ENCODE data around the gene FMO4.
"Not testable (repeated sequence)": the region's sequence is repeated elsewhere in the genome, so short reads cannot be mapped to it uniquely, and the experiment has no call there.

FMO4 gene, protein sequence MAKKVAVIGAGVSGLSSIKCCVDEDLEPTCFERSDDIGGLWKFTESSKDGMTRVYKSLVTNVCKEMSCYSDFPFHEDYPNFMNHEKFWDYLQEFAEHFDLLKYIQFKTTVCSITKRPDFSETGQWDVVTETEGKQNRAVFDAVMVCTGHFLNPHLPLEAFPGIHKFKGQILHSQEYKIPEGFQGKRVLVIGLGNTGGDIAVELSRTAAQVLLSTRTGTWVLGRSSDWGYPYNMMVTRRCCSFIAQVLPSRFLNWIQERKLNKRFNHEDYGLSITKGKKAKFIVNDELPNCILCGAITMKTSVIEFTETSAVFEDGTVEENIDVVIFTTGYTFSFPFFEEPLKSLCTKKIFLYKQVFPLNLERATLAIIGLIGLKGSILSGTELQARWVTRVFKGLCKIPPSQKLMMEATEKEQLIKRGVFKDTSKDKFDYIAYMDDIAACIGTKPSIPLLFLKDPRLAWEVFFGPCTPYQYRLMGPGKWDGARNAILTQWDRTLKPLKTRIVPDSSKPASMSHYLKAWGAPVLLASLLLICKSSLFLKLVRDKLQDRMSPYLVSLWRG

DNA sequence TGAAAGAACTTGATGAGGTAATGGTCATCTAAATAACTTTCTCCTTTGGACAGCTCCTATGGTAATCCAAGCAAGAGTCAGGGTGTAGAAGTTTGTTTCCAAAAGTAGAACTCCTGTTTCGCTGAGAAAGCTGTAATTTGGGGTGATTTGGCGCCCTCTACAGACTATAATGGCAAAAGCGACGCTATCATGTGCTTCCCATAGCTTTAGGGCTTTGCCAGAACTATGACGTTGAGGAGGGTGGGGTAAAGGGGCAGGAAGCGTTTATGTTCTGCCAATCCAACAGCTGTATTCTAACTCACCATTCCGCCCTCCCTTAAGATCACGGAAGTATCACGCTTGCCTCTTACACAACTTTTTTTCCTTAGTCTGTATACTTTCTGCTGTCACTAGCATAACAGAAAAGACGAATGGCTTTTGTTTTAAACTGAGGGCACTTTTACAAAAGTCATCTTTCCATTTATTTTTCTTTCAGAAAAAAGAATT is at the start of gene FMO4:
Gene FMO4, plus strand, starts transcription at position 349 of the 486 bp plus-strand sequence. CDS start 5,643 bp downstream, outside the sequence.
- peak; percentile 60 to 71 for DNase-seq (ENCODE audit: low read depth in 2 of 2, low spot score in 1 of 2)

DNA sequence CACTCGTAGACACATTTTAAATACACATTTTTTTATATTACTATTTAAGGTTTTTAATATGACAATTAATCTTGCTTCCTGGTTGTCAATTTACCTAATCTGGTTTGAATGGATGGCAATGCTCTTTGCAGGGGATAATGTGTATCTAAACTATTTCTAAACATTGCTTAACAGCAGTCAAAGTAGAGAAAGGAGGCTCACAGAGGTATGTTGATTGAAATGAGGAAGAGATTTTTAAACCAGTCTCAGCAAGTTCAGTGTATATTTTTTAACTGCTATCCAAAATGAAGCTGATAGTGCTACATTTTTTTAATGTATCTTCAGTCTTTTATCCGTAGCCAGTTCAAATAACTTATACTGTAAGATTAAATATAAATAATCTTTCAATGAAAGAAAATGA is 48.3 kb upstream of the FMO4 start:
- DNase-seq (ENCODE audit: low read depth in 2 of 2, low spot score in 1 of 2), result no peak

DNA sequence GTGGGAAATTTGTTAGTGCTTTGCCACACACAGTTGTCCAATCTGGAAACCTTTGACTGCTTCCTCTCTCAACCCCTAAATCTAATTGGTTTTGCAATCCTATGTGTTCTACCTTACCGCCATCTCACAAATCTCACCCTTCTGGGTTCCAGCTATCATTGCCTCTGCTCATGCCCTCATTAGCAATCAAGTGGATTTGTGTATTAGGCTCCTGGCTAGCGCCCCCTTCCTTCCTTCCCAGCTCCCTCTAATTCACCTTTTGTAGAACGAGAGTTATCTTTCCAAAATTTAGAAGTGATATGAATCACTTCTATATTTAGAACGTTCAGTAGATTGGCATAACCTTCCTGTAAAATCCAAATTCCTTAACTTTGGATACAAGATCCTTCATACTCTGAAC is 47.1 kb upstream of the FMO4 start:
- no peak for DNase-seq (ENCODE audit: low read depth in 2 of 2, low spot score in 1 of 2)

DNA sequence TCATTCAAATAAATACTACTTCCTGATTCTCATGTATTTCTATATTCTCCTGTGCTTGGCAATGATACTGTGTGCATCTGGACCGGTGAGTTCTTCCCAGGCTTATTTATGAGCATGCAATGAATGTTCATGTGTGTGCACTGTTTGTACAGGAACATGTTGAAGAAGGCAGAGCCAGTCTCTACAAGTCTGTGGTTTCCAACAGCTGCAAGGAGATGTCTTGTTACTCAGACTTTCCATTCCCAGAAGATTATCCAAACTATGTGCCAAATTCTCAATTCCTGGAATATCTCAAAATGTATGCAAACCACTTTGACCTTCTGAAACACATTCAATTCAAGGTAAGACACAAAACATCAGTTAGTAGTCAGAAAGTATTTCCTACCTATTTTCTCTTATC is 46.6 kb upstream of the FMO4 start:
- DNase-seq (ENCODE audit: low read depth in 2 of 2, low spot score in 1 of 2), result no peak

DNA sequence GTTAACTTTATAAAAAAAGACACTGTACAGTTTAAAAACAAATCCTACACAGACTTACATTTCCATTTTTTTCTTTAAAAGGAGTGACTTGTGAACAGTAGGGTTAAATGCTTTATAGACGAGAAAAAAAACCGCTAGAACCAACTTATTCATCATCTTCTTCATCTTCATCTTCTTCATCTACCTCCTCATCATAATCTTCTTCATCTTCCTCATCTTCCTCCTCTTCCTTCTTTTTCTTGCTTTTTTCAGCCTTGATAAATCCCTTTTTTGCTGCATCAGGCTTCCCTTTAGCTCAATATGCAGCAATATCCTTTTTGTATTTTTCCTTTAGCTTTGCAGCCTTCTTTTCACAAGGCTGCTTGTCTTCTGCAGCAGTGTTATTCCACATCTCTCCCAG is 43.2 kb upstream of the FMO4 start:
- no peak for DNase-seq (ENCODE audit: low read depth in 2 of 2, low spot score in 1 of 2)

DNA sequence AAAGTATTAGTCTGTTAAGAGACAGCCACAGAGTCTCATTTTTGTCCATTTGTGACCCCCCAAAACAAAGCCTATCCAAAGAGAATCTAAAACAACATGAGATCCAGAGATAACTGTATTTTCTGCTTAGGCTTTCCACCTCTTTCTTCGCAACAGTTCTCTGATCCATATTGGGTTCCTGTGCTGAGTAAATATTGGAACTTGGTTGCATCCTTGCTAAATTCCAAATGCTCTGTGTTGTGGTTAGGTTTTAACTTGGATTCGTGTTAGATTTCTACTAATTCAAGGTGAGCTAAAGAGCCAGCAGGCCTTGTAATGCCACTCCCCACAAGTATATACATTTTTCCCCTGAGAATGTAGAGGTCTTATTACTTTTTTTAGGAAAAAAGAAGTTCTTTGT is 36.4 kb upstream of the FMO4 start:
- no peak for DNase-seq (ENCODE audit: low read depth in 2 of 2, low spot score in 1 of 2)

DNA sequence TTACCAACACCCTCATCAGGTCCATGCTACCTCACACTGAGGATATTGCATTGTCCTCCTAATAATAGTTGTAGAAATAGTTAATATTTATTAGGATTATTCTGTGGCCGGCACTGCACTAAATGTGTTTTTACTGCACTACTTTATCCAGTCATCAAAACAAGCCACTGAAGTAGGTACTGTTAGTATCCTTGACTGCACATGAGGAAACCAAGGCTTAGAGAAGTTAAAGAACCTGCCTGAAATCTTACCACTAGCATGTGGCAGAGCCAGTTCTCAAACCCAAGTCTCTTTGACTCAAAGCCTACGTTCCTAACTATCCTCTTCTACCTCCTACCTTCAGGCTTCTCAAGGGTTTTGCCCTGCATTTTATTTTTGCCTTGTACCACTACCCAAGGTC is 34.7 kb upstream of the FMO4 start:
- no peak for DNase-seq (ENCODE audit: low read depth in 2 of 2, low spot score in 1 of 2)

DNA sequence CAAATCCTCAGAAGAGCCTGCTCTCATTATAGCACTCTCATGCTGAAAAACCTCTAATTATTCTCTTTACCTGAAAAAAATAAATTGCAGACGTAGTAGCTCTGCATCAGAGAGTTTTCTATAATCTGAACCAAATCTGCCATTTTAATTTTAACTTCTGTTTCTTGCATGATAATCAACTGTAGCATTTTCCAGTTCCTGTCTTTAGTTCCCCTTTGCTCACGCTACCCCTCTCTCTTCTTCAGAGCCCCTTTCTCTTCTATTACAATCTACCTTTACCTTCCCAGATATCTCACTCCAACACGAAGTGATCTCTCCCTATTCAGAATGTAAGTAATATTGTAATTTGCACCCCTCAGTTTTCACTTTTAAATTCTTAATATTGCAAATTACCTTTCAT is 34.3 kb upstream of the FMO4 start:
- DNase-seq (ENCODE audit: low read depth in 2 of 2, low spot score in 1 of 2), result no peak

DNA sequence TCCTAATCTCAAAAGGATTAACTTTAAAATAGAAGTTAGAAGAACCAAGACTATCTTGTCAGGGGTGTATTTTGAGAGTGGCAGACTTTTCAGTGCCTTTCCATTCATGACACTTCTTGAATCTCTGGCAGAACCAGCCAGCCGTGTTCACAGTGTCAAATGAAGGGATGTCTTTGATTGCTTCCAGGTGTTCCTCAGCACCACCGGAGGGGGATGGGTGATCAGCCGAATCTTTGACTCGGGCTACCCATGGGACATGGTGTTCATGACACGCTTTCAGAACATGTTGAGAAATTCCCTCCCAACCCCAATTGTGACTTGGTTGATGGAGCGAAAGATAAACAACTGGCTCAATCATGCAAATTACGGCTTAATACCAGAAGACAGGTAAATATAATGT is 33.4 kb upstream of the FMO4 start:
- no peak for DNase-seq (ENCODE audit: low read depth in 2 of 2, low spot score in 1 of 2)

DNA sequence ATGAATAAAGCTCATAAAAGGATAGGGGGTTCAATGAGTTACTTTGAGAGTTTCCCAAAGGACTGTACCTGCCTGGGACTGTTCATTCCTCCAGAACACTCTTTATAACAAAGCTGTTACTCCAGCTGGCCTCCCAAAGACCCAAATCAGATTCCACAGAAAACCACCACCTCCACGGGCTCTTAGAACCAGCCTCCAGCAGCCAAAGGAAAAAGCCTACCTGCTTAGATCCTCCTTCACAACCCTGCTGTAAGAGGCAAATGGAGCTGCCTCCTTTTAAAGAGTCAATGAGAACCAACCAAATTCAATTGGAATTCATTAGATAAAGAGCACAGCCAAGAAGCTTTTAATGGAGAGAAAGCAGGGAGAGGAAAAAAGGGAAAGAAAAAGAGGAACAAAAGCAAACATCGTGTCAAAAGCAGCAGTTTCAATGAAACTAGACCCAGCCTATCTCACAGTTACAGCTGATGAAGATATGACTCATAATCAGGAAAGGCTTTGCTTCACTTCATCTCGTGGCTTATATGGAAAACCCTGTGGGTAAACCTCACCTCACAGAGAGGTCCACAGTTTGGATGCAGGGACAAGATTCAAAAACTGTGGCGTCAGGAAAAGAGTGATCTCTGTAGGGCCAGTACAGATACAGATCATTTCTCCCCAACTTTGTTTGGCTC is 27.8 kb upstream of the FMO4 start:
- DNase-seq (ENCODE audit: low read depth in 2 of 2, low spot score in 1 of 2), result no peak

DNA sequence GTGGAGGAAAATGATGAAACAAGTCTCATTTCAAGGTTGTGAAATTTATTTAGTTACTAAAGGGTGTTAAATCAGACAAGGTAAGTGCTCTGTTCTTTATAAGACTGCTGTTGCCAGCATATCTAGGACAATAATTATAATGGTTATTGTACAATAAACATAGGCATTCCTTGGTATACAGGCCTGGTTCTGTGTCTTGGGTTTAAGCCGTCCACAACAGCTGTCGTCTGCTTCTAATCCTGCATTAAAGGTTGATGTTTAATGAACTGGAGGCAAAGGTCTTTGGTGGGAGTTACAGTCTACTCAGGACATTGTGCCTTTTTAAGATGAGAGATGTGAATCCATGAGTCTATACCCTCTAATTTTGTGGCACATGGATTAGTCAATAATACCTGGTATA is 23.4 kb upstream of the FMO4 start:
- no peak for DNase-seq (ENCODE audit: low read depth in 2 of 2, low spot score in 1 of 2)

DNA sequence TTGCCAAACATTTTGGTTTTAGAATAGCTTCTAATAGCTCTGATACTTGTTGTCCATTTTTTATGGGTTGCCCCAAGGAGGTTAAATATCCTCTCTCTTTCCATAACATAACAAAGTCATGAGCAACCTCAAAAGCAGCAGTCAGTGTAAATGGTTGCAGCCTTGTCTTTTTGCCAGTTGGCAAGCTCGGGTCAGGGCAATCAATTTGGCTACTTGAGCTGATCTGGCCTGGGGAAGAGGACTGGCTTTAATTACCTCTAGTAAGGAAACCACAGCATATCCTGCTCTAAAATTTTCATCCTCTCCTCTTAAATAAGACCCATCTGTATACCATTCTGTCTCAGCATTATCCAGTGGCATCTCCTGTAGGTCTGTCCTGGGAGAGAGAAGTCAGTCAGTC is 21.2 kb upstream of the FMO4 start:
- DNase-seq (ENCODE audit: low read depth in 2 of 2, low spot score in 1 of 2), result no peak

DNA sequence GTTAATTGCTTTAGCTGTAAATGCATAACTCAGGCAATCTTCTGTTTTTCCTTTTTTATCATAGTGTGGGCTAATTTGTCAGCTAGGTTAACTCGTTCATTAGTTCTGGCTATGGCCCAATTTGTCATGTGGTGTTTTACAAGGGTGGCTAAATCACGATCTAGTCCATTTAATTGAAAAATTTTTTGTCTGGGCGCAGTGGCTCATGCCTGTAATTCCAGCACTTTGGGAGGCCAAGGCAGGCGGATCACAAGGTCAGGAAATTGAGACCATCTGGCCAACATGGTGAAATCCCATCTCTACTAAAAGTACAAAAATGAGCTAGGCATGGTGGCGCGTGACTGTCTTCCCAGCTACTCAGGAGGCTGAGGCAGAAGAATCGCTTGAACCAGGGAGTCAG is 18.6 kb upstream of the FMO4 start:
- DNase-seq (ENCODE audit: low read depth in 2 of 2, low spot score in 1 of 2), result not testable (repeated sequence)

DNA sequence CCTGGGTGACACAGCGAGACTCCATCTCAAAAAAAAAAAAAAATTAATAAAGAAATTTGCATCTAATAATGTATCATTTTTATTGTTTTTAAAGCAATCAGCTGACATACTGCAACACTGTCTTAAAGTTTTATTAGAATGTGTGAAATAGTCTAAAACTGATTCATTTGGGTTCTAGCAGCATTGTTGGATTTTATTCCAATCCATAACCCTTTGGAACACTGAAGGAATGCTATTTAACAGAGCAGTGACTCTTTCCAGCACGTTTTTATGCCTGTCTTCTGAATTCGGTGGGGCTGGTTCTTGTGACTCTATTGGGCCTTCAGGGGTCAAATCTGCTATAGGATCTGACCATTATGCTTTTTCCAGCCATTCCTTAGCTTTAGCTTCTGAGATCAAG is 18.2 kb upstream of the FMO4 start:
- DNase-seq (ENCODE audit: low read depth in 2 of 2, low spot score in 1 of 2), result no peak

DNA sequence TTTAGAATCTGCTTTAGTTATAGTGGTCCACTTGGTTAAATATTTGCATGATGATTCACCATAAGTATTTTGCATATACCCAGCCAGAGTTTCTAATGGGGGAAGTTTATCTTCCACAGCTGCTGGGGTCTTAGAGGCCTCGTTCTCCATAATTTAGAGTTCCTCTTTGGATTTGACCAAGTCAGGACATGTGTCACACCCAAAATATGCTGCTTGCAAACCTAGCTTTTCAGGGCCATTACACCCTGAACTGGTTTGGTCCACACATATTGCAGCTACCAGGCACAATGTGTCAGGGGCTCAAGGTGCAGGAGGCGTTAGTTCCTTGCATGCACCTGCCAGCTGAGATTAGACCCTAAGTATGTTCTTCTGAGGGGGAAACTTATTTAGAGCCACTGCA is 17.1 kb upstream of the FMO4 start:
- DNase-seq (ENCODE audit: low read depth in 2 of 2, low spot score in 1 of 2), result no peak

DNA sequence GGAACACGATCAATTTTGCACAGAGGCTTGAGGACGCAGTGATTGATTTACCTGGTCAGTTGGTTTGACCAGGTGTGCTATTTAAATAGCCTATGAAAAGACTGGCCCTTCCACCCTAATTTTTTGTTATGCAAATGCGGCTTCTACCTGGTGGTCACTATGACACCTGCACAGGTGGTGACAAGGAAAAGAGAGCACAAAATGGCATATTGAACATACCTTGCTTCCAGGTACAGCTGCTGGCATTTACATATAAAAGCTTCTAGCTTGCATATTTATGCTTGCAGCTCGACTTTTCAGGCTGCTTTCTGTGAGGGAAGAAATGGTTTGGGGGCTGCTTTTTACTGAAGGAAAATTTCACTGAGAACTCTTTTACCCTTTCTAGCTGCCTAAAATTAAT is 15.3 kb upstream of the FMO4 start:
- no peak for DNase-seq (ENCODE audit: low read depth in 2 of 2, low spot score in 1 of 2)

DNA sequence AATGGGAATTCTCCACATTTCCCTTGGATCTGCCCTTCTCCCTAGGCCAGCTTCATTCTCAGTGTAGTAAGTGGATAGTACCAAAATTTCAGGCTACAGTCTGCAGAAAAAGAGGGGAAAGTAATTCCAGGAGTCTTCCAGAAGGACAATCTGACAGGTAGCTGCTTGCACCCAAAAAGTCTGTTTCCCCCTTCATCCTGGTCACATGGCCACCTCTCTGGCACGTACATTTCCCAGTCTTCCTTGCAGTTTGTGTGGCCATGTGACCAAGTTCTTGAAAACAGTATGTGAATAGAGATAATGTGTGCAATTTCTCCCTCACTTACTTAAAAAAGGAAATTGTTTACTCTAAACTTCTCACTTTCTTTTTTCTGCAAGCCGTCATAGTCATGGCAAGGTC is 14.6 kb upstream of the FMO4 start:
- DNase-seq (ENCODE audit: low read depth in 2 of 2, low spot score in 1 of 2), result no peak

DNA sequence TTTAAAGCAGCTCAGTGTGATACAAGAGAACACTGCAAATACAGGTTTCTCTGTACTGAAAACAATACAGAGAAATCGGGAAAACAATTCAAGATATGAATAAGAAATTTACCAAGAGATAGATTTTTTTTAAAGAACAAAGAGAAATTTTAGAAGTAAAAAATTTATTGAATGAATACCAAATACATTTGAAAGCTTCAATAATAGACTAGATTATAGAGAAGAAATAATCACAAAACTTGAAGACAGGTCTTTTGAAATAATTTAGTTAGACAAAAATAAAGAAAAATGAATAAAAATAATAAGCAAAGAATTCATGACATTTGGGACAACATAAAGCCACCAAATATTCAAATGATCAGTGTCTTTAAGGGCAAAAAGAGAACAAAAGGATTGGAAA is 13.6 kb upstream of the FMO4 start:
- DNase-seq (ENCODE audit: low read depth in 2 of 2, low spot score in 1 of 2), result no peak

DNA sequence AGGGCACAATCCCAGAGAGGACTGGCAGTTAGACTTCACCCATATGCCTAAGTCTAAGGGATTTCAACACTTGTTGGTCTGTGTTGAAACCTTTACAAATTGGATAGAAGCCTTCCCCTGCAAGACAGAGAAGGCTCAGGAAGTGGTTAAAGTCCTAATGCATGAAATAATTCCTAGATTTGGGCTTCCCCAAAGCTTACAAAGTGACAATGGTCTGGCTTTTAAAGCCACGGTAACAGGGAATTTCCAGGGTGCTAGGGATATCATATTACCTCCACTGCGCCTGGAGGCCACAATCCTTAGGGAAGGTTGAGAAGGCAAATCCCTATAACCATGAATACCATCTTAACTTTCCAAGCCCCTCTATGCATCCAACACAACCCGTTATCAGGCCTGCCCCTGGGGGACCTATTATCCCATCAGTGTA is 3.3 kb upstream of the FMO4 start:
- no peak for DNase-seq (ENCODE audit: low read depth in 2 of 2, low spot score in 1 of 2)

DNA sequence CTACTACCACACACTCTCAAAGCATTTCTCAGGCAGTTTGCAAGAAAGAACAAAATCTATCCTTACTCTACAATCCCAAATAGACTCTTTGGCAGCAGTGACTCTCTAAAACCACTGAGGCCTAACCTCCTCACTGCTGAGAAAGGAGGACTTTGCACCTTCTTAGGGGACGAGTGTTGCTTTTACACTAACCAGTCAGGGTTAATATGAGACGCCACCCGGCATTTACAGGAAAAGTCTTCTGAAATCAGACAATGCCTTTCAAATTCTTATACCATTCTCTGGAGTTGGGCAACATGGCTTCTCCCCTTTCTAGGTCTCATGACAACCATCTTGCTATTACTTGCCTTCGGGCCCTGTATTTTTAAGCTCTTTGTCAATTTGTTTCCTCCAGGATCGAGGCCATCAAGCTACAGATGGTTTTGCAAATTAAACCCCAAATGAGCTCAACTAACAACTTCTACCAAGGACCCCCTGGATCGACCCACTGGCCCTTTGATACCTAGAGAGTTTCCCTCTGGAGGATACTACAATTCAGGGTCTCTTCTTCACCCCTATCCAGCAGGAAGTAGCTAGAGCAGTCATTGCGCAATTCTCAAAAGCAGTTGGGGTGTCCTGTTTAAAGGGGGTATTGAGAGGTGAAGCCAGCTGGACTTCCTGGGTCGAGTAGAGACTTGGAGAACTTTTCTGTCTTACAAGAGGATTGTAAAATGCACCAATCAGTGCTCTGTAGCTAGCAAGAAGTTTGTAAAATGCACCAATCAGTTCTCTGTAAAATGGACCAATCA is 2.0 kb upstream of the FMO4 start:
- no peak for DNase-seq (ENCODE audit: low read depth in 2 of 2, low spot score in 1 of 2)

DNA sequence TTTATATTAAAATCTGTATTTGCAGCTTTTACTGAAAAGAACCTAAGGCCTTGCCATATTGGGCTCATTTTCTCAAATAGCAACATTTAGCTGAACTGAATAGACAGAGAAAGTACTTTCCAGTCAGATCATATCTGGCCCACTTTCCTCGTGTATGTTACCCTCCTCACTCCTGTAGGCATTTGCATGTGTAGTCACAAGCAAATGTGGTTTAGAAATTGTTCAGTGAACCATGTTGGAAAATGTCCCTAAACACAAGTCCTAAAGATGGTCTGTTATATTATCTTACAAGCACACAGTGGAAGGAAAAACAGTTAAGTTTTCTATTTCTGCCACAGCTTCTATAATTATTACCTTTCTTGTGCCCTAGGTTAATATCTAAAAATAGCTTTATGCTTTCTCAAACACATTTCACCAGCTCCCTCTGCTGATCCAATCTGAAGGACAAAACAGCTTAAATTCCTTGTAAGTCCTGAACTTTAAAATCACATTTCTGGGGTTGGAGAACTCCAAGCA is 606 bp upstream of the FMO4 start:
- DNase-seq (ENCODE audit: low read depth in 2 of 2, low spot score in 1 of 2), result no peak

Measured in stimulated activated CD8-positive, alpha-beta memory T cell treated with anti-CD3 and anti-CD28 coated beads, Interleukin-4, amount 100 ng/mL, for 4 hours (primary cell).